ENCODE measurements around the gene ZSCAN26.

ZSCAN26 gene

GRCh38 chr6:28277746-28278145 lies 10.8 kb downstream of the ZSCAN26 start:
- Histone ChIP-seq H3K36me3 (ENCODE audit: low read length) (no peaks in the 10 kb centered on the region), H3K9me3 (ENCODE audit: insufficient read depth, low read length) (no peaks in the 10 kb centered on the region), H3K9me2 (replicated peaks; ENCODE audit: insufficient read depth, low read length) (no peaks in the 10 kb centered on the region), H3K9ac (ENCODE audit: low read length) (no peak overlapping the region), H4K20me1 (ENCODE audit: low read depth, low read length) (no peaks in the 10 kb centered on the region), H2AFZ (ENCODE audit: low read depth, low read length, severe bottlenecking) (no peak overlapping the region), H3K27me3 (ENCODE audit: low read length) (no peaks in the 10 kb centered on the region), H3K27ac (ENCODE audit: low read depth, low read length) (no peak overlapping the region), H3K79me2 (ENCODE audit: insufficient read depth, low read length) (no peaks in the 10 kb centered on the region), H3F3A (ENCODE audit: insufficient read depth) (no peaks in the 10 kb centered on the region), H3K4me3 (ENCODE audit: insufficient read depth, low read length, poor library complexity, severe bottlenecking) (no peak overlapping the region), H3K4me2 (ENCODE audit: low read depth, low read length, poor library complexity, severe bottlenecking) (no peak overlapping the region)
- TF ChIP-seq, protein P1, sequence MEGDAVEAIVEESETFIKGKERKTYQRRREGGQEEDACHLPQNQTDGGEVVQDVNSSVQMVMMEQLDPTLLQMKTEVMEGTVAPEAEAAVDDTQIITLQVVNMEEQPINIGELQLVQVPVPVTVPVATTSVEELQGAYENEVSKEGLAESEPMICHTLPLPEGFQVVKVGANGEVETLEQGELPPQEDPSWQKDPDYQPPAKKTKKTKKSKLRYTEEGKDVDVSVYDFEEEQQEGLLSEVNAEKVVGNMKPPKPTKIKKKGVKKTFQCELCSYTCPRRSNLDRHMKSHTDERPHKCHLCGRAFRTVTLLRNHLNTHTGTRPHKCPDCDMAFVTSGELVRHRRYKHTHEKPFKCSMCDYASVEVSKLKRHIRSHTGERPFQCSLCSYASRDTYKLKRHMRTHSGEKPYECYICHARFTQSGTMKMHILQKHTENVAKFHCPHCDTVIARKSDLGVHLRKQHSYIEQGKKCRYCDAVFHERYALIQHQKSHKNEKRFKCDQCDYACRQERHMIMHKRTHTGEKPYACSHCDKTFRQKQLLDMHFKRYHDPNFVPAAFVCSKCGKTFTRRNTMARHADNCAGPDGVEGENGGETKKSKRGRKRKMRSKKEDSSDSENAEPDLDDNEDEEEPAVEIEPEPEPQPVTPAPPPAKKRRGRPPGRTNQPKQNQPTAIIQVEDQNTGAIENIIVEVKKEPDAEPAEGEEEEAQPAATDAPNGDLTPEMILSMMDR (IDR thresholded peaks at IDR 0.05; ENCODE audit: insufficient read depth, low read length, poor library complexity, severe bottlenecking) = no peak
- no peak for TF ChIP-seq EZH2phosphoT487 (conservative IDR thresholded peaks at IDR 0.05; ENCODE audit: low read length)

- Histone ChIP-seq H3K9me3 (ENCODE audit: insufficient read depth, low read length) (no peaks in the 10 kb centered on the region), H2AFZ (ENCODE audit: low read depth, low read length, severe bottlenecking) (peak overlapping the region; percentile 81), H3K4me3 (ENCODE audit: insufficient read depth, low read length, poor library complexity, severe bottlenecking) (peak overlapping the region; percentile 64), H3K4me2 (ENCODE audit: low read depth, low read length, poor library complexity, severe bottlenecking) (peak overlapping the region; percentile 87), H3K9ac (ENCODE audit: low read length) (peak overlapping the region; percentile 61), H3F3A (ENCODE audit: insufficient read depth) (no peaks in the 10 kb centered on the region), H3K36me3 (ENCODE audit: low read length) (no peaks in the 10 kb centered on the region), H3K27me3 (ENCODE audit: low read length) (no peaks in the 10 kb centered on the region), H3K79me2 (ENCODE audit: insufficient read depth, low read length) (no peaks in the 10 kb centered on the region), H4K20me1 (ENCODE audit: low read depth, low read length) (no peaks in the 10 kb centered on the region), H3K9me2 (replicated peaks; ENCODE audit: insufficient read depth, low read length) (no peaks in the 10 kb centered on the region), H3K27ac (ENCODE audit: low read depth, low read length) (no peak overlapping the region)
- TF ChIP-seq EZH2phosphoT487 (conservative IDR thresholded peaks at IDR 0.05; ENCODE audit: low read length) = no peak
- TF ChIP-seq, protein P1 (IDR thresholded peaks at IDR 0.05; ENCODE audit: insufficient read depth, low read length, poor library complexity, severe bottlenecking) = no peak
Observed at GRCh38 chr6:28280595-28281287, 13.8 kb downstream of the ZSCAN26 start.

GRCh38 chr6:28281288-28282064 lies 14.5 kb downstream of the ZSCAN26 start, which contains the start of gene PGBD1:
Gene PGBD1 (plus strand): TSS chr6:28281572. CDS start chr6:28283814, 2,242 bp downstream.
- H3K9ac ChIP-seq (ENCODE audit: low read length) = peak within 1 kb of the TSS; percentile 61
- H3K27ac ChIP-seq (ENCODE audit: low read depth, low read length) = no peak within 1 kb of the TSS
- no peaks in the 10 kb centered on the region for H3K9me3 ChIP-seq (ENCODE audit: insufficient read depth, low read length)
- H3K27me3 ChIP-seq (ENCODE audit: low read length) = no peaks in the 10 kb centered on the region
- H4K20me1 ChIP-seq (ENCODE audit: low read depth, low read length) = no peaks in the 10 kb centered on the region
- H3K79me2 ChIP-seq (ENCODE audit: insufficient read depth, low read length) = no peaks in the 10 kb centered on the region
- peak within 1 kb of the TSS; percentile 64 for H3K4me3 ChIP-seq (ENCODE audit: insufficient read depth, low read length, poor library complexity, severe bottlenecking)
- no peaks in the 10 kb centered on the region for H3K36me3 ChIP-seq (ENCODE audit: low read length)
- H2AFZ ChIP-seq (ENCODE audit: low read depth, low read length, severe bottlenecking) = peak within 1 kb of the TSS; percentile 81
- H3K4me2 ChIP-seq (ENCODE audit: low read depth, low read length, poor library complexity, severe bottlenecking) = peak within 1 kb of the TSS; percentile 87
- no peaks in the 10 kb centered on the region for H3F3A ChIP-seq (ENCODE audit: insufficient read depth)
- H3K9me2 ChIP-seq (replicated peaks; ENCODE audit: insufficient read depth, low read length) = no peaks in the 10 kb centered on the region
- TF ChIP-seq, protein P1 (IDR thresholded peaks at IDR 0.05; ENCODE audit: insufficient read depth, low read length, poor library complexity, severe bottlenecking) = no peak
- no peak for TF ChIP-seq EZH2phosphoT487 (conservative IDR thresholded peaks at IDR 0.05; ENCODE audit: low read length)
